OCI-LY3 (cell line): ENCODE results near the gene FOXS1.

Source experiments
- EZH2phosphoT487 ChIP-seq: fragments of 200-600 bp; shearing (Covaris generic); IDR thresholded peaks from 2 replicates; pipeline ENCODE4 v1.6.1; 2018; ENCODE audit warnings: antibody characterized with exemption, mixed run types, low read depth
- TF ChIP-seq, protein P1 (sequence below): fragments of 200-600, 300-600 bp; sonication (generic); IDR thresholded peaks from 2 replicates; pipeline ENCODE4 v1.5.1; 2014; ENCODE audit warnings: antibody characterized with exemption, low read length, low read depth

DNA sequence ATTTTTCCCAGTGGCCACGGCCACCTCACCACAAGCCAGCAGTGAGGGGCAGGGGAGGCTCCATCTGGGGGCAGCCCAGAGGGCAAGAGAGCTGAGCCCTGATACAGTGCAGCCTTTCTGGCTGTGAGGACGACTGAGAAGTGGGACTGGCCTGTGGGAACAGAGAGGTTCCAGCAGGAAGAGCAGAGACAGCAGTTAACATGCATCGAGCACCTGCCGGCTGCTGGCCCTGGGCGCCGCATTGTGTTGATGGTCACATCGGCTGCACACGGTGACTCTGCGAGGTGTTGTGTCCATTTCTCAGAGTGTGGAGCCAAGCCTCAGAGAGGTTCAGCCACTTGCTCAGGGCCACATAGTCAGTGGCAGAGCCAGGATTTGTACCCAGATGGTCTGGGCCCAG lies 9.8 kb downstream of the FOXS1 start:
- TF ChIP-seq, protein P1, sequence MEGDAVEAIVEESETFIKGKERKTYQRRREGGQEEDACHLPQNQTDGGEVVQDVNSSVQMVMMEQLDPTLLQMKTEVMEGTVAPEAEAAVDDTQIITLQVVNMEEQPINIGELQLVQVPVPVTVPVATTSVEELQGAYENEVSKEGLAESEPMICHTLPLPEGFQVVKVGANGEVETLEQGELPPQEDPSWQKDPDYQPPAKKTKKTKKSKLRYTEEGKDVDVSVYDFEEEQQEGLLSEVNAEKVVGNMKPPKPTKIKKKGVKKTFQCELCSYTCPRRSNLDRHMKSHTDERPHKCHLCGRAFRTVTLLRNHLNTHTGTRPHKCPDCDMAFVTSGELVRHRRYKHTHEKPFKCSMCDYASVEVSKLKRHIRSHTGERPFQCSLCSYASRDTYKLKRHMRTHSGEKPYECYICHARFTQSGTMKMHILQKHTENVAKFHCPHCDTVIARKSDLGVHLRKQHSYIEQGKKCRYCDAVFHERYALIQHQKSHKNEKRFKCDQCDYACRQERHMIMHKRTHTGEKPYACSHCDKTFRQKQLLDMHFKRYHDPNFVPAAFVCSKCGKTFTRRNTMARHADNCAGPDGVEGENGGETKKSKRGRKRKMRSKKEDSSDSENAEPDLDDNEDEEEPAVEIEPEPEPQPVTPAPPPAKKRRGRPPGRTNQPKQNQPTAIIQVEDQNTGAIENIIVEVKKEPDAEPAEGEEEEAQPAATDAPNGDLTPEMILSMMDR: no peak
- no peak for TF ChIP-seq EZH2phosphoT487
